WI38 (cell line): ENCODE measurements around the gene PLBD1.

Source experiments
- H3K4me3 ChIP-seq: 2 replicates; pipeline ENCODE4 v1.5.1; 2011; ENCODE audit warnings: low read depth, mild to moderate bottlenecking, control low read depth, low read length
- TF ChIP-seq, protein P1 (sequence below): IDR thresholded peaks from 2 replicates; pipeline ENCODE4 v1.5.1; 2012; ENCODE audit warnings: low read depth, mild to moderate bottlenecking, control low read depth, low read length

Gene PLBD1

DNA sequence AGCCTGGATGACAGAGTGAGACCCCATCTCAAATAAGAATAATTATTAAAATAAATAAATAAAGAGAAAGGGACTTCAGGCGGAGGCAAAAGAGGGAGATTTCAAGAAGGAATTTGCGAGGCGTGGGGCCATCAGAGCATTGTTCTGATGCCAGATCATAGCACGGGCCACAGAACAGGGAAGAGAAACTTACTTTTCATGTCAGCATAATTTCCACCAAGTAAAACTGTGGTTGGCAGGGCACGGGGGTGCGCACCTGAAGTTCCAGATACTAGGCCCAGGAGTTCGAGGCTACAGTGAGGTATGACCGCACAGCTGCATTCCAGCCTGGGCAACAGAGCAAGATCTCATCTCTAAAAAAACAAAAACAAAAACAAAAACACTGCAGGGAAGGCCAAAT is 11.0 kb upstream of the PLBD1 start:
- no peak overlapping the region for H3K4me3 ChIP-seq

DNA sequence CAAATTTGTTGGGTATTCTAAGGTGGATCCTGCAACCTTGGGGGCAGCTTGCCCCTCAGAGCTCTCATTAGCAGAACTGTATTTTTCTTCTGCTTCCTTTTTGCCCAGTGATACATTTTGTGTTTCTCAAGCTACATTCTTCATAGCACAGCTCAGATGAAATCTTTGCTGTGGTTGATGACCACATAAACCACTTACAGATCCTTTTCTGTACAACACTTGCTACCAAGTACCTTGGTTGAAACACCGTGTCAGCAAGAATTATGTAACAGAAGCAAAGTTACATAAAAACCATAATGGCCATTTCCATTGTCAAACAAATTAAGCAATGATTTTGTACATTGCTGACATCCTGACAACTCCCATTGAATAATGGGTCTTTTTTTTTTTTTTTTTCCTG is 9.7 kb upstream of the PLBD1 start:
- no peak overlapping the region for H3K4me3 ChIP-seq
- TF ChIP-seq, protein P1, sequence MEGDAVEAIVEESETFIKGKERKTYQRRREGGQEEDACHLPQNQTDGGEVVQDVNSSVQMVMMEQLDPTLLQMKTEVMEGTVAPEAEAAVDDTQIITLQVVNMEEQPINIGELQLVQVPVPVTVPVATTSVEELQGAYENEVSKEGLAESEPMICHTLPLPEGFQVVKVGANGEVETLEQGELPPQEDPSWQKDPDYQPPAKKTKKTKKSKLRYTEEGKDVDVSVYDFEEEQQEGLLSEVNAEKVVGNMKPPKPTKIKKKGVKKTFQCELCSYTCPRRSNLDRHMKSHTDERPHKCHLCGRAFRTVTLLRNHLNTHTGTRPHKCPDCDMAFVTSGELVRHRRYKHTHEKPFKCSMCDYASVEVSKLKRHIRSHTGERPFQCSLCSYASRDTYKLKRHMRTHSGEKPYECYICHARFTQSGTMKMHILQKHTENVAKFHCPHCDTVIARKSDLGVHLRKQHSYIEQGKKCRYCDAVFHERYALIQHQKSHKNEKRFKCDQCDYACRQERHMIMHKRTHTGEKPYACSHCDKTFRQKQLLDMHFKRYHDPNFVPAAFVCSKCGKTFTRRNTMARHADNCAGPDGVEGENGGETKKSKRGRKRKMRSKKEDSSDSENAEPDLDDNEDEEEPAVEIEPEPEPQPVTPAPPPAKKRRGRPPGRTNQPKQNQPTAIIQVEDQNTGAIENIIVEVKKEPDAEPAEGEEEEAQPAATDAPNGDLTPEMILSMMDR, result no peak

More for the DNA sequence above, 11.0 kb upstream of the PLBD1 start:
- TF ChIP-seq, protein P1, result no peak

DNA sequence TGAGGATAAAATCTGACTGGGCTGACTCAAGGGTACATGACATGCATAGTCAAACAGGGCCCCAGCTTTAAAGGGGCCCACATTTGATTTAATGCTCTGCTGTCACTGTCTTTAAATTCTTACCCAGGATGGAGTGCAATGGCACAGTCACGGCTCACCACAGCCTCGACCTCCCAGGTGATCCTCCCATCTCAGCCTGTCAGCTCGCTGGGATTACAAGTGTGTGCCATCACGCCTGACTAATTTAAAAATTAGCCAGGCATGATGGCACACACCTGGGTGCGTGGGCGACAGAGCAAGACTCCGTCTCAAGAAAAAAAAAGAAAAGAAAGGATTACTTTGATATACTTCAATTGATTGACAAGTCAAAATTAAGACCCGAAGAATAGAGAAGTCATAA is 9.2 kb upstream of the PLBD1 start:
- no peak overlapping the region for H3K4me3 ChIP-seq
- TF ChIP-seq, protein P1, result no peak

DNA sequence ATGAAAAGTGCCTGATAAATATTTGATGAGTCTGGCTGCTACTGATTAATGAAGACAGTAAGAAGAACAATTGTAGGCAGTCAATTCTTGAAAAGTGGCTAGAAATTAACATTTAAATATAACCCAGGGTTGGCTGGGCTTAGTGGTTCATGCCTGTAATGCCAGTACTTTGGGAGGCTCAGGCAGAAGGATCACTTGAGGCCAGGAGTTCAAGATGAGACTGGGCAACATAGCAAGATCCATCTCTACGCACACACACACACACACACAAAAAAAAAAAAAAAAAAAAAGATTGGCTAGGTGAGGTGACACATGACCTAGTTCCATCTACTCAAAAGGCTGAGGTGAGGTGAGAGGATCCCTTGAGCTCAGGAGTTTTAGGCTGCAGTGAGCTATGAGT is 7.9 kb upstream of the PLBD1 start:
- H3K4me3 ChIP-seq, result no peak overlapping the region
- TF ChIP-seq, protein P1, result no peak

DNA sequence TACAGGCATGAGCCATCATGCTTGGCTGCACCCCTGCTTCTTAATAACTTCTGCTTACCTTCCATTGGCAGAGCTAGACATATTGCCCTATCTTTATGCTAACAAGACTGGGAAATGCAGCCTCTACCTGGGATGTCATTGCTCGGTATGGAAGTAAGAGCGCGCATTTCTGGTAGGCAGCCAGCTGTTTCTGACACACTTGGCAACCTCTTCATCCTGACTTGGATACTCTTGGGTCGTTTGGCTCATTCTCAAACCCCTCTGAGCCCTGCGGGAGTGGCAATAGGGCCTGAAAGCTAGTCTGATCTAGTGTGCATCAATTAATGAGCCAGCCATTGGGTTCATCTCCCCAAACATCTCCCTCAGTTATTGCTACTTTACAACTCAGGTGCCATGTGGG is 5.4 kb upstream of the PLBD1 start:
- TF ChIP-seq, protein P1, result no peak
- no peak overlapping the region for H3K4me3 ChIP-seq

DNA sequence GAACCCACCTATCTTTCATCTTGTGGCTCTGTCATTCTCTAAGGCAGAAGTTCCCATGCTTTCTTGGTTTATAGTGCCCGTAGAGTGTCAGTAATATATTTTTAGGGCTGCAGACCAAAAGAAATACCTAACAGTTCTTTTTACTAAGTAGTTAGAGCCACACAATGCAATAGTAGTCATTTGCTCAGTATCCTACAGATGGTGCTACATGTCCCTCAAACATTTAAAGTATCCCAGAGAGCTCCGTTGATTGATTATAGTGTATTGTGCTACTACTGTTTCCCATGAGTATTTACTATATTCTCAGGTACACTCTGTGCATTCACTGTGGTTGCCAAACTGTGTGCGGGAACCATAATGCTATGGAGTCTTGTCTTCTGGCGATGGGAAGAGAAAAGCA is 4.7 kb upstream of the PLBD1 start:
- TF ChIP-seq, protein P1, result no peak
- H3K4me3 ChIP-seq, result no peak overlapping the region

DNA sequence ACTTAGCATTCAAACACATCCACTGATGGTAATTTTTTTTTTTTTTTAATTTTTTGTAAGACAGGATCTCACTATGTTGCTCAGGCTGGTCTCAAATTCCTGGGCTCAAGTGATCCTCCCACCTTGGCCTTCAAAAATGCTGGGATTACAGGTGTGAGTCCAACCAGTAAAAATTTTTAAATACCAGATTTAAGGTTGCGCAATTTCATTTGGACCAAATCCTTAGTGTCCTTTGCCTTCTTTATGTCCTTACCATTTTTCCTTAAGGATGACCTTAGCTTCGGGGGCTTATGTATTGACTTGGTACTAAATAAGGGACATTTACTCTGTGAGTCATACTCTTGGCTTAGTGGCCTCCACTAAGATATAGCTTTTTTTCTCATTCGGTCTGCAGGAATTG is 4.1 kb upstream of the PLBD1 start:
- TF ChIP-seq, protein P1, result no peak
- H3K4me3 ChIP-seq, result no peak overlapping the region
